ENCODE measurements around the gene BCLAF1.

- no peak for TF ChIP-seq CTCF (IDR thresholded peaks at IDR 0.05; ENCODE audit: poor library complexity, severe bottlenecking)
- TF ChIP-seq TAF1 (IDR thresholded peaks at IDR 0.05; ENCODE audit: low read depth): no peak
- no peak for TF ChIP-seq EP300 (conservative IDR thresholded peaks at IDR 0.05; ENCODE audit: poor library complexity, severe bottlenecking)
- TF ChIP-seq POLR2AphosphoS5 (IDR thresholded peaks at IDR 0.05): no peak
- TF ChIP-seq REST (IDR thresholded peaks at IDR 0.05; ENCODE audit: borderline replicate concordance): no peak
- TF ChIP-seq EZH2 (IDR thresholded peaks at IDR 0.05; ENCODE audit: borderline replicate concordance, insufficient read depth, low read length, poor library complexity, severe bottlenecking): no peak
- TF ChIP-seq MXI1 (conservative IDR thresholded peaks at IDR 0.05; ENCODE audit: poor library complexity, severe bottlenecking): no peak
Observed at GRCh38 chr6:136226674-136227377, 62.8 kb downstream of the BCLAF1 start.

Measured in neural cell (in vitro differentiated cells).